Umbilical cord (tissue), 2 donors: ENCODE results near the gene SLC25A21. TPM values are rescaled to one million over a fixed set of nuclear protein-coding genes. Genes with fewer than 3 reads are reported as not detected.
"Not testable (repeated sequence)": the region's sequence is repeated elsewhere in the genome, so short reads cannot be mapped to it uniquely, and the experiment has no call there.

Experiments
- DNase-seq: peaks from one replicate; pipeline ENCODE4 v3.0.0-alpha.2; 2015; ENCODE audit warnings: low spot score
- total RNA-seq: library from RNA; depleted of rRNA; stranded (reverse); fragments of >200 nt; gene quantifications from one replicate; pipeline ENCODE4 v1.2.3, GENCODE V29; 2014; ENCODE audit warnings: low replicate concordance; ENCODE audit not compliant: insufficient read depth

Gene SLC25A21
- 1.7 TPM for total RNA-seq

- peak; percentile 87 for DNase-seq
Measured at GRCh38 chr14:37172024-37172869, at the start of gene SLC25A21. Gene SLC25A21, minus strand, starts transcription at chr14:37172606.

GRCh38 chr14:37221073-37221472 is 48.7 kb upstream of the SLC25A21 start:
- no peak for DNase-seq

- no peak for DNase-seq
Measured at GRCh38 chr14:37215345-37215744, 42.9 kb upstream of the SLC25A21 start.

- no peak for DNase-seq
Measured at GRCh38 chr14:37213016-37213415, 40.6 kb upstream of the SLC25A21 start.

GRCh38 chr14:37210448-37210847 is 38.0 kb upstream of the SLC25A21 start:
- no peak for DNase-seq

GRCh38 chr14:37209617-37210016 is 37.2 kb upstream of the SLC25A21 start:
- DNase-seq = not testable (repeated sequence)

- not testable (repeated sequence) for DNase-seq
Measured at GRCh38 chr14:37205623-37206605, 33.5 kb upstream of the SLC25A21 start.

GRCh38 chr14:37203423-37203822 is 31.0 kb upstream of the SLC25A21 start:
- DNase-seq = no peak

- DNase-seq = no peak
Measured at GRCh38 chr14:37202812-37203211, 30.4 kb upstream of the SLC25A21 start.

GRCh38 chr14:37202265-37202664 is 29.9 kb upstream of the SLC25A21 start:
- DNase-seq = no peak

GRCh38 chr14:37201724-37202123 is 29.3 kb upstream of the SLC25A21 start:
- DNase-seq = no peak

- no peak for DNase-seq
Measured at GRCh38 chr14:37198907-37199306, 26.5 kb upstream of the SLC25A21 start.

GRCh38 chr14:37198273-37198598 is 25.8 kb upstream of the SLC25A21 start:
- no peak for DNase-seq

GRCh38 chr14:37197421-37198272 is 25.2 kb upstream of the SLC25A21 start, which contains the start of gene MIPOL1:
Gene MIPOL1, plus strand, starts transcription at chr14:37197937. Its CDS starts 49,952 bp downstream, at chr14:37247889.
- DNase-seq = peak; percentile 92

- DNase-seq = no peak
Measured at GRCh38 chr14:37196604-37197420, 24.4 kb upstream of the SLC25A21 start.

- no peak for DNase-seq
Measured at GRCh38 chr14:37195327-37195726, 22.9 kb upstream of the SLC25A21 start.

GRCh38 chr14:37194698-37195097 is 22.3 kb upstream of the SLC25A21 start:
- DNase-seq = no peak

- not testable (repeated sequence) for DNase-seq
Measured at GRCh38 chr14:37189733-37190132, 17.3 kb upstream of the SLC25A21 start.

GRCh38 chr14:37187840-37188577 is 15.6 kb upstream of the SLC25A21 start:
- DNase-seq = not testable (repeated sequence)

GRCh38 chr14:37187294-37187693 is 14.9 kb upstream of the SLC25A21 start:
- DNase-seq = no peak
